ENCODE data around the gene ARMC3.

Gene ARMC3

DNA sequence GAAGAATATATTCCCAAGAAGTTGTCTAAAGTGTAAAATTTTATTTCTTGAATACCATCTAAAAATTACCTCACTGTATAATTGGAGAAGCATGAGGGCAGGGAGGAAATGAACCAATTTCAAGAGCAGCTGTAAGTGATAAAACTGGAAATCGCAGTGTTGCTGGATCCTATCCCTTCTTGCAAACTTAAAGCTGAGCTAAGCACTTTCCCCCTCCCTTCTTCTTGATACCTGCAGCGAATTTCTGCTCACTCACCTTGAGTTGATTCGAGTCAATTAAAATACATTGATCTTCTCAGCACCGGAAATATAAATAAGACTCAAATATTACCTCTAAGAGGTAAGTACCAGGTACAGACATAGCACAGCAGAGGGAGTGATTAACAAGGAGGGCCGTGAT lies 65.5 kb downstream of the ARMC3 start:
- FAIRE-seq, result no peak

DNA sequence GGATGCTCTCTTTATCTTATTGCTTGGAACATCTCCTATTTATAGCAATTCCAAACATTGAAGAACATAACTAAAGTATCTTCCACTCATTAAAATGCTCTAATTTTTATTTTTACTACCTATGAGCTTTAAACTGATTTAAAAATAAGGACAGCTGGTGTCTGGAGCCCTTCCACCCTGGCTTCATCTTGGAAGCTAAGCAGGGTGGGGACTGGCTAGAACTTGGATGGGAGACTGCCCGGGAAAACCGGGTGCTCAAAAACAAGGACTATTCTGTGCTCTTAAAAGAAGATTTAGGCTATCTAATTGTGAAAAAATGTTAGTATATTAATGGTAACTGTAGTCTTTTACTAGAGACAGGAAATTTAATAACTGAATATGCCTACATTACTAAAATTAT lies 69.2 kb downstream of the ARMC3 start:
- FAIRE-seq, result no peak

DNA sequence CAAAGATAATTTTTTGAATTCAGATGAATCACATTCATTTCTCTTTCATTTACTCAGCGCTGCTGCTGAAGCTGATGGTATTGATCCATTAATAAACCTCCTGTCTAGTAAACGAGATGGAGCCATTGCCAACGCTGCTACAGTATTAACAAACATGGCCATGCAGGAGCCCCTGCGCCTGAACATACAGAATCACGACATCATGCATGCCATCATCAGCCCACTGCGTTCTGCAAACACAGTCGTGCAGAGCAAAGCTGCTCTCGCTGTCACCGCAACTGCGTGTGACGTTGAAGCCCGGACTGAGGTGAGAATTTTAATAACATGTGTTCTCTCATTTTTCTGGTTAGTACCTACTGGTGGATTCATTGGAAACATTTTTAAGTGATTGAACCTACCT lies 70.2 kb downstream of the ARMC3 start:
- no peak for FAIRE-seq

- no peak for FAIRE-seq
Observed at GRCh38 chr10:22999942-23000341, 72.1 kb downstream of the ARMC3 start.

GRCh38 chr10:23001901-23002516 lies 74.2 kb downstream of the ARMC3 start:
- FAIRE-seq, result no peak

- no peak for FAIRE-seq
Observed at GRCh38 chr10:23005150-23005549, 77.3 kb downstream of the ARMC3 start.

DNA sequence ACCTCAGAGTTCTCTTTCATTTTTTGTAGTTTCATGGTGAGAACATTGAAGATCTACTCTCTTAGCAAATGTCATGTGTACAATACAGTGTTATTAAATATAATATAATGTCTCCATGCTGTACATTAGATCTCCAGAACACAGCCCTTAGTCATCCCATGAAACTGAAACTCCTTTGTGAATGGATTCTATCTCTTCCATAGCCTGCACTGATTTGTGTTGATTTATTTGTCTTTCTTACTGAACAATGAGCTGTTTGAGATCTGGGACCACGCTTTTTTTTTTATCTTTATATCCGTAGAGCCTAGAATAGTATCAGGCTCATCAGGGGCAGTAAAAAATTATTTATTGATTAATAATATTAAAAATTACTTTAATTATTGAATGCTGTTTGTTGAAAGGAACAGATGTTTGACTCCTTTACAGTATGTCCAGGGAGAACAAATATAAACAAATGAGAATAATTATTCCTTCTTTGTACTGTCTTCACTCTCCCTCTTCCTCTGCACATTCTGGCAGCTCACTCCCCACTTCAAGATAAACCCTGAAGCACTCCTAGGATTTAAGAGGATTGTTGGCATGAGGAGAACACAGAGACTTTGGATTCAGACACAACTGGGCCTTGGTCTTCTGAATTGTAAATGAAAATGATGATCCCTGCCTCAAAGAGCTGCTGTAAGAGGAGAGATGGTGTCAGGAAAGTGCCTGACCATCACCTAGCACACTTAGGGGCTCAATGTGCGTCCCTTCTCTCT lies 85.9 kb downstream of the ARMC3 start:
- no peak for FAIRE-seq

- FAIRE-seq, result no peak
Observed at GRCh38 chr10:23015021-23015707, 87.3 kb downstream of the ARMC3 start.

DNA sequence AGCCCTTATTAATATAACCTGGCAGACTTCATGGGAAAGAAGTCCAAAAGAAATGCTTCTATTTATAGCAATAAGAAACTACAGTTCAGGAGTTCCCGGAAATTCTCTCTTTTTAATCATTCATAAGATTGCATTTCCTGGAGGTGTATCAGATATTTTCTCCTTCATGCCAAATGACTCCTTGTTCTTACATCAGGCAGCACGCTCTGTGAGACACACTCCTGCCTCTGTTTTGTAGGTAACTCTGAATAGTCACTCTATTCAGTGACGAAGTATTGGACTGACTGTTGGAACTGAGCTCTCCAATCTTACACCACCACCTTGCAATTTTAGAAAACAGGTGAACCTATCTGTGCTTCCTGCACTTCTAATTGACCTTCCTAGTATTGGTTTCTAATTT lies 88.8 kb downstream of the ARMC3 start:
- FAIRE-seq, result no peak

- FAIRE-seq, result no peak
Observed at GRCh38 chr10:23019633-23020032, 91.8 kb downstream of the ARMC3 start.

GRCh38 chr10:23021430-23021829 lies 93.6 kb downstream of the ARMC3 start:
- no peak for FAIRE-seq

DNA sequence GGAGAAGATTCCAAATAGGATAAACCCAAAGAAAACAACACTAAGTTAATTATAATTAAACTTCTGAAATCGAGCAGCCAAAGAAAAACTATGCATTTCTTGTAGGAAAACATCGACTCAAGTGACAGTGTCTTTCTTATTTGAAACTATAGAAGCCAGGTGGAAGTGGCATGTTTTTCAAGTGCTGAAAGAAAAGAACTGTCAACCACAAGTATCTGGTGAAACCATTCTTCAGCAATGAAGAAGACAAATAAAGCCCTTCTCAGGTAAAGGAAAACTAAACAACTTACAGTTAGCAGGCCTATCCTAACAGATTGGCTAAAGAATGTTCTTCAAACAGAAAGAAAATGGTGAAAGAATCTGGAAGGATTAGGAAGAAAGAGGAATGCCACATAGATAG lies 96.1 kb downstream of the ARMC3 start:
- no peak for FAIRE-seq

DNA sequence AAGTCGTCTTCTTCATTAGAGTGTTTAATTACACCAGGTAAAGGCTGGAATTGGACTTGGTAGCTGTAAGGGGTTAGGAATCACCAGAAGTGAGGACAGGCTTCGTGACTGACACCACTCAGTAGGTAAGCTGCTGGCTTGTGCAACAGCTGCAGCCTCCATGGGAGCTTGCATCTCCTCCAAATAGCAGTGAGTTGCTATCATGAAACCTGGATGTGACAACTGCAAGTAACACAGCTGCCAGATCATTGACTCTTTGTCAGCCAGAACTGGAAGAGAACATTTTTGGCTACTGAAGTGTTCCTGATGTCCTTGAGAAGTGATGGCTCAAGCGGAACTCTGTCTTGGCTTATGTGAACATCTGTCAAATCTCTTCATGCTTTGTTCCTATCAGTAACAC lies 103.5 kb downstream of the ARMC3 start:
- FAIRE-seq, result no peak

DNA sequence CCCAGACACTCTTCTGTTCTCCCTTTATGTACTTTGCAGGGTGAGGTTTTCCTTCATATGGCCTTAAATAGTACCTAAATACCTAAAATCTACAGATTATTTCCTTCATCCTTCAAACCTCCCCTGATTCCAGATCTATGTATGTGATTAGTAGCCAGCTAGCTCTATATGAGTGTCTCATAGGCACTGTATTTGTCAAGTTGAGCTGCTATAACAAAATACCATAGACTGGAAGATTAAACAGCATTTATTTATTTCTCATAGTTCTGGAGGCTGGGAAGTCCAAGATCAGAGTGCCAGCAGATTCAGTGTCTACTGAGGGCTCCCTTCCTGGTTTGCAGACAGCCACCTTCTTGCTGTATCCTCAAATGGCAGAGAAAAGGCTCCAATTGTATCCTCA lies 106.9 kb downstream of the ARMC3 start:
- no peak for FAIRE-seq

GRCh38 chr10:23035569-23035968 lies 107.7 kb downstream of the ARMC3 start:
- FAIRE-seq, result no peak

- FAIRE-seq, result no peak
Observed at GRCh38 chr10:23037152-23037551, 109.3 kb downstream of the ARMC3 start.

DNA sequence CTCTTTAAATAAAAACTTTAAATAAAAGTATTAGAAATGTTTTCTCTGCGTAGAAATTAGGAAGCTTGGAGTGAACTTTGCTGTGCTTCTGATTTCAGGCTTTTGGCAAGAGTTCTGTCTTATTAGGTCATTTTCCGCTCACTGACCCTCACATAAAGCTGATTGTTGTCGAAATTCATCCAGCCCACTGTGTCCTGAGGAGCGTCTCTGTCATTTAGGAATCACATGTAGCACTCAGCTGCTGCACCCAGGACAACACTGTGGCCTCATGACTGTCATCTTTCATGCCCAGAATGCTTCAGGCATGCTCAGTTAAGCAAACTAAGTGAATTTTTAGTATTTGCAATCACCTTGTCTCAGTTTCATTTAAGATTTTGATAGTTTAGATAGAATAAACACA lies 109.7 kb downstream of the ARMC3 start:
- no peak for FAIRE-seq

GRCh38 chr10:23038172-23038571 lies 110.3 kb downstream of the ARMC3 start:
- FAIRE-seq, result peak; percentile 38

- no peak for FAIRE-seq
Observed at GRCh38 chr10:23040002-23040401, 112.1 kb downstream of the ARMC3 start.

DNA sequence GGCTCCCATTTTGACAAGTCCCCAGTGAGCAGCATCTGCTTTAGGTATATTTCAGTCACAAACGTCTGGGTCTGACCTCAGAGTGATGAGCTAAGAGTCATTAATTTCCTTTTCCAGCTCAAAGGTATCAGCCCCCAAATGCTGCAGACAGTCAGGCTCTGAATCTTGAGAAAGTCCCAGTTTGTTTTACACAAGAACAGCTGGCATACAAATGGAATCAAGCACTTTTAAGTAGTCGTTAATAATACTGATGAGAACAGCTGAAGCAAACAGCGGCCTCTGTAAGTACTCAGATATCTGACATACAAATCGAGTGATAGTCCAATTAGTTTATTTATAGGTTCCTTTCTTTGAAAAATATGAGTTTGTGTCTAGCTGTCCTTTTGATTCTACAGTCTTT lies 118.2 kb downstream of the ARMC3 start:
- FAIRE-seq, result no peak

DNA sequence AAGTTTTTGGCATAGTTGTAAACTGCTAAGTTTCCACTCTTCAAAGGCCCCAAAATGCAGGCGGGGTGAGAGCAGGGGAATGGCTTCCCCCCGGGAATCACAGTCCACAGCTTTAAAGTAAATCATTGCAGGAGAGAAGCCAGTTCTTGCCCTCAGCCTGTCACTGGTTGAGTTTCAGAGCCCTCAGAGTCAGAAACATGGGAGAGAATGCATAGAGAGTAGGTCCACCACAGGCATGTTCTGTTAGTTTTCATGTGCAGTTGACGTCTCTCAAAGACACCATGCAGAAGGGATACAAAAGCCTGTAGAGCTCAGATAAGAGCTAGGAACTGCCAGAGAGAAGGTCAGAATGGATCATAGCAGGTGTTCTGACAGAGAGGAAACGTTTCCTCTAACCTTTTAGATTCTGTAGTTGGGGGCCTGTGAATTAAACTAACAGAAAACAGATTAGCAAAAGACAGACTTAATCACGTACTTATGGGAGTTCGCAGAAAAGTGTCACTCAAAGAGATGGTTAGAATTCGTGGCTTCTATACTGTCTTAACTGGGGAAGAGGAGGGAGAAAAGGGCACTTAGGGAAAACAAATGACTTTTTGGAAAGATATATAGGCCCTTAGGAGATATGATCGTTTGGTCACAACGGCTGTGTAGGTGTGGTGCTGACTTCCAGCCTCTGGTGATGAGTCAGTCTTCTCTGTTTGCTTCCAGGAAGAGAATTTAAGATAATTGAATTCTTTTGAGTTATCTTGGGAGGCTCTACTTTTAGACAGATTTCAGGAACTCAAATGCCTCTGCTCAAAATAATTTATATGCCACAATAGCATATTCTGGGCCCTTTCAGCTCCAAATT lies 119.6 kb downstream of the ARMC3 start:
- no peak for FAIRE-seq

DNA sequence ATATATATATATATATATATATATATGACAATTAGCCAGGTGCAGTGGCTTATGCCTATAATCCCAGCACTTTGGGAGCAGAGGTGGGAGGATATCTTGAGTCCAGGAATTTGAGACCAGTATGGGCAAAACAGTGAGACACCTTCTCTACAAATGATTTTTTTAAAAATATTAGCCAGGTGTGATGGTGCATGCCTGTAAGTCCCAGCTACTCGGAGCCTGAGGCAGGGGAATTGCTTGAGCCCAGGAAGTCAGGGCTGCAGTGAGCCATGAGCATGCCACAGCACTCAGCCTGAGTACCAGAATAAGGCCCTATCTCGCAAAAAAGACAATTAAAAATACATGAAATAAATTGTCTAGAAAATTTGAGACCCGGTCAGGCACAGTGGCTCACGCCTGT lies 120.3 kb downstream of the ARMC3 start:
- FAIRE-seq, result no peak

- no peak for FAIRE-seq
Observed at GRCh38 chr10:23051278-23051677, 123.4 kb downstream of the ARMC3 start.
